Measurements from ENCODE around the gene PLAU.

DNA sequence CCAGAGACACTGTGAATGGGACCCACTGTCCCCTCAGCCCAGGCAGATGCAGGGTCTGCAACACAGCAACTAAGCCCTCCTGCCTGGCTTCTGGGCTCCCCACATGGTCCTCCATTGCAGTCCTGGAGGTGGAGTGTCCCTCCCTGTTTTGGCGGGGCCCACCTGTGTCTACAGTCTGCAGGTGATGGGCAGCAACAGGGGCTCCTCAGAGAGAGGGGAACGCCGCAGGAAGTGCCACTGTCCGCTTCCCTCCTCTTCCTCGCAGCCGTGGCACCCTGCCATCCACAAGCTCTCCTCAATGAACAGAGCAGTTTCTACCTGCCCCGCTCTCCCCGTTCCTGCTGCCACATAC lies 45.8 kb upstream of the PLAU start:
- TF ChIP-seq, protein P1, sequence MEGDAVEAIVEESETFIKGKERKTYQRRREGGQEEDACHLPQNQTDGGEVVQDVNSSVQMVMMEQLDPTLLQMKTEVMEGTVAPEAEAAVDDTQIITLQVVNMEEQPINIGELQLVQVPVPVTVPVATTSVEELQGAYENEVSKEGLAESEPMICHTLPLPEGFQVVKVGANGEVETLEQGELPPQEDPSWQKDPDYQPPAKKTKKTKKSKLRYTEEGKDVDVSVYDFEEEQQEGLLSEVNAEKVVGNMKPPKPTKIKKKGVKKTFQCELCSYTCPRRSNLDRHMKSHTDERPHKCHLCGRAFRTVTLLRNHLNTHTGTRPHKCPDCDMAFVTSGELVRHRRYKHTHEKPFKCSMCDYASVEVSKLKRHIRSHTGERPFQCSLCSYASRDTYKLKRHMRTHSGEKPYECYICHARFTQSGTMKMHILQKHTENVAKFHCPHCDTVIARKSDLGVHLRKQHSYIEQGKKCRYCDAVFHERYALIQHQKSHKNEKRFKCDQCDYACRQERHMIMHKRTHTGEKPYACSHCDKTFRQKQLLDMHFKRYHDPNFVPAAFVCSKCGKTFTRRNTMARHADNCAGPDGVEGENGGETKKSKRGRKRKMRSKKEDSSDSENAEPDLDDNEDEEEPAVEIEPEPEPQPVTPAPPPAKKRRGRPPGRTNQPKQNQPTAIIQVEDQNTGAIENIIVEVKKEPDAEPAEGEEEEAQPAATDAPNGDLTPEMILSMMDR (IDR thresholded peaks at IDR 0.05; ENCODE audit: low read length) = no peak
- TF ChIP-seq EZH2 (IDR thresholded peaks at IDR 0.05; ENCODE audit: borderline replicate concordance, low read length) = no peak

Data from OCI-LY1 (cell line).